Endothelial cell of umbilical vein (primary cell): Measurements from ENCODE around the gene GPR22. TPM values are rescaled to one million over a fixed set of nuclear protein-coding genes. Genes with fewer than 3 reads are reported as not detected.

Experiments used
- BruUV-seq: library from RNA; stranded (reverse); fragments of 400-500 nt; replicated peaks from 2 replicates; lab custom pipeline; 2021; lab: Mats Ljungman, UMichigan
- CTCF ChIA-PET: fragments of 300-600, 350-600 bp; sonication (Branson Sonifier 250); formaldehyde crosslinking; loops from one replicate; lab custom pipeline; 2021; ENCODE audit warnings: antibody characterized with exemption, inconsistent platforms; lab: Charles Lee
- POLR2A ChIA-PET: fragments of 300-600, 350-600 bp; sonication (Branson Sonifier 250); formaldehyde crosslinking; loops from one replicate; lab custom pipeline; 2021; ENCODE audit warnings: antibody characterized with exemption, inconsistent platforms; lab: Charles Lee
- DNase-seq: peaks from one replicate; pipeline ENCODE4 v3.0.0-alpha.2; 2011; ENCODE audit warnings: low read depth, low spot score
- FAIRE-seq: peaks from 2 replicates; lab custom pipeline; 2011; peaks lifted over from hg19 to GRCh38; lab: Jason Lieb, UNC
- H2AFZ ChIP-seq: 2 replicates; pipeline ENCODE4 v1.6.0; 2012; ENCODE audit warnings: low read depth, low read length, control low read depth, inconsistent platforms
- H3K27ac ChIP-seq: 2 replicates; pipeline ENCODE4 v1.5.1; 2011; ENCODE audit warnings: low read depth, mild to moderate bottlenecking, control low read depth, low read length, moderate library complexity; ENCODE audit not compliant: insufficient read depth
- H3K27me3 ChIP-seq, 2 experiments: 2 replicates each; pipeline versions ENCODE4 v1.6.0 to v1.6.1; 2011; ENCODE audit warnings: low read length in 2 of 2, mixed read lengths in 1 of 2; ENCODE audit not compliant: control insufficient read depth in 2 of 2, insufficient read depth in 2 of 2
- H3K36me3 ChIP-seq, 2 experiments: 2 replicates in 1 of 2; 3 replicates in 1 of 2; pipeline ENCODE4 v1.5.1; 2011; ENCODE audit warnings: low read length in 2 of 2, mild to moderate bottlenecking in 1 of 2, moderate library complexity in 1 of 2; ENCODE audit not compliant: control insufficient read depth in 2 of 2, insufficient read depth in 2 of 2; ENCODE audit errors: extremely low read depth in 1 of 2
- H3K4me1 ChIP-seq: 3 replicates; pipeline ENCODE4 v1.5.1; 2011; ENCODE audit warnings: mild to moderate bottlenecking, low read length; ENCODE audit not compliant: control insufficient read depth, insufficient read depth; ENCODE audit errors: extremely low read depth
- H3K4me2 ChIP-seq: 2 replicates; pipeline ENCODE4 v1.6.1; 2011; ENCODE audit warnings: low read length, control low read depth, mixed read lengths; ENCODE audit not compliant: insufficient read depth
- H3K4me3 ChIP-seq, 3 experiments: fragments of 200-600 bp in 1 of 3; sonication (generic), shearing (Covaris generic) in 1 of 3; replicated peaks in 1 of 3; 2 replicates each; pipeline ENCODE4 v1.5.1; 2011 to 2016; ENCODE audit warnings: control low read depth in 3 of 3, low read length in 3 of 3, mild to moderate bottlenecking in 2 of 3, inconsistent platforms in 1 of 3, low read depth in 1 of 3, moderate library complexity in 1 of 3; ENCODE audit not compliant: insufficient read depth in 1 of 3
- H3K79me2 ChIP-seq: 2 replicates; pipeline ENCODE4 v1.6.0; 2012; ENCODE audit warnings: low read length, inconsistent platforms; ENCODE audit not compliant: control insufficient read depth, insufficient read depth
- H3K9ac ChIP-seq: replicated peaks from 2 replicates; pipeline ENCODE3; 2011; ENCODE audit warnings: low read length, control low read depth; ENCODE audit not compliant: insufficient read depth; ENCODE audit errors: extremely low read depth
- H3K9me1 ChIP-seq: replicated peaks from 3 replicates; pipeline ENCODE4 v1.6.0; 2011; ENCODE audit warnings: mild to moderate bottlenecking, low read length; ENCODE audit not compliant: control insufficient read depth, insufficient read depth; ENCODE audit errors: extremely low read depth
- H3K9me3 ChIP-seq: replicated peaks from 2 replicates; pipeline ENCODE4 v1.5.1; 2012; ENCODE audit warnings: low read length, inconsistent platforms; ENCODE audit not compliant: control insufficient read depth, insufficient read depth
- H4K20me1 ChIP-seq: replicated peaks from 2 replicates; pipeline ENCODE3; 2011; ENCODE audit warnings: mild to moderate bottlenecking, low read length; ENCODE audit not compliant: control insufficient read depth, insufficient read depth; ENCODE audit errors: extremely low read depth
- EZH2 ChIP-seq: IDR thresholded peaks from 2 replicates; pipeline ENCODE4 v1.6.1; 2012; ENCODE audit warnings: borderline replicate concordance, low read depth, mild to moderate bottlenecking, moderate library complexity, low read length, inconsistent platforms; ENCODE audit not compliant: severe bottlenecking
- FOS ChIP-seq: IDR thresholded peaks from 2 replicates; pipeline ENCODE4 v1.6.1; 2011; ENCODE audit warnings: mild to moderate bottlenecking, low read length, moderate library complexity, borderline replicate concordance; ENCODE audit not compliant: insufficient read depth
- GATA2 ChIP-seq: IDR thresholded peaks from 2 replicates; pipeline ENCODE4 v1.7.0; 2011; ENCODE audit warnings: low read depth, mild to moderate bottlenecking, moderate library complexity, mixed read lengths, low read length; ENCODE audit not compliant: insufficient read length, insufficient read depth
- JUN ChIP-seq: IDR thresholded peaks from 2 replicates; pipeline ENCODE4 v1.6.1; 2011; ENCODE audit warnings: borderline replicate concordance, low read depth; ENCODE audit not compliant: insufficient read length, insufficient read depth
- MYC ChIP-seq: IDR thresholded peaks from one replicate; pipeline ENCODE4 v1.6.1; 2011; ENCODE audit warnings: mild to moderate bottlenecking, low read depth, low read length
- POLR2A ChIP-seq: IDR thresholded peaks from 2 replicates; pipeline ENCODE4 v1.6.1; 2012; ENCODE audit warnings: low read depth, mild to moderate bottlenecking, control low read depth, low read length
- POLR2AphosphoS5 ChIP-seq: IDR thresholded peaks from 2 replicates; pipeline ENCODE4 v1.6.1; 2012; ENCODE audit warnings: low read depth, mild to moderate bottlenecking, control low read depth, low read length, moderate library complexity; ENCODE audit not compliant: insufficient read depth
- dilution Hi-C: fragments of 300-500 bp; cut with MboI; formaldehyde crosslinking; loops from one replicate; pipeline ENCODE4 v1.15.0; 2019; ENCODE audit warnings: low sequenced_read_pairs; ENCODE audit not compliant: extremely low pct_ligation_motif_present
- intact Hi-C: fragments of 100-400 bp; cut with micrococcal nuclease; formaldehyde crosslinking; loops from one replicate; pipeline ENCODE4 v1.10.0; 2022
- polyA plus RNA-seq, 4 experiments: library from polyadenylated mRNA; depleted of rRNA in 3 of 4; stranded (reverse) in 3 of 4; unstranded in 1 of 4; fragments of >200 nt; gene quantifications; 2 replicates each; pipeline versions ENCODE4 v1.2.1 to v1.2.3, GENCODE V29; 2011 to 2012; ENCODE audit warnings: missing spikeins in 1 of 4
- total RNA-seq: library from RNA; stranded (reverse); gene quantifications from 2 replicates; pipeline ENCODE4 v1.2.3, GENCODE V29; 2021
- TF ChIP-seq, protein P1 (sequence below): IDR thresholded peaks from 2 replicates; pipeline ENCODE4 v1.6.1; 2011; ENCODE audit not compliant: insufficient read depth, insufficient read length
- TF ChIP-seq, protein P2 (sequence below), 2 donors: IDR thresholded peaks; 1 replicate in 1 of 2; 2 replicates in 1 of 2; pipeline ENCODE4 v1.5.1; 2011; ENCODE audit warnings: low read length in 2 of 2, mild to moderate bottlenecking in 2 of 2, moderate library complexity in 2 of 2, control low read depth in 1 of 2, inconsistent platforms in 1 of 2, low read depth in 1 of 2; ENCODE audit not compliant: insufficient read depth in 1 of 2; ENCODE audit errors: extremely low read depth in 1 of 2

Gene GPR22
- total and polyA plus RNA-seq, 2 donors (not counting 3 experiments of a cell fraction or from before 2014, with no cell fraction given): not detected

DNA sequence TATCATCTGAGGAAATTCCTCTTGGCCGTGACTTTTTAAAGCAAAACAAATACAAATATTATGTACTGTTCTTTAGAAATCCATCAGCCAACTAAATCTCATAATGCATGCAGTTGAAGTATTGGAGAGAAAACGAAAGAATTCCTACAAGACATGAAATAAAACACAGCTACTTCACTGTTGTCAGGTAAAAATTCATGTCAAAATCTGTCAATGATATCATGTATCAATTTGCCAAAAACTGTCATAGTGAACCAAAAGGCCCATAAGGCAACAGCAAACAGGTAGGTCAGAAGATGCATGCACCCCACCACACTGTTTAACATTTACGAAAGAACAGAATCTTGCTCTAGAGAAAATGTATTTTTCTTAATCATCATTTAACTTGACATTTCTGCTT lies 2.3 kb downstream of the GPR22 start:
- H3K79me2 ChIP-seq: no peaks in the 10 kb centered on the region
- no peak for DNase-seq
- no peak for FAIRE-seq
- H3K27ac ChIP-seq: no peak overlapping the region
- H3K9me3 ChIP-seq: no peaks in the 10 kb centered on the region
- peak overlapping the region; percentile 3 for H3K9ac ChIP-seq
- ChIA-PET CTCF (interaction anchor here (0.8 to 2.8 kb wide), 7 partner anchors 8 to 403 kb away, joined by 3 to 14 read pairs (median 4); no protein-coding TSS in a partner anchor), POLR2A (no interaction called here)
- H4K20me1 ChIP-seq: no peaks in the 10 kb centered on the region
- H3K9me1 ChIP-seq: no peaks in the 10 kb centered on the region
- H2AFZ ChIP-seq: no peak overlapping the region
- peaks cover 12% of the 10 kb centered on the region for H3K4me1 ChIP-seq
- dilution Hi-C loops (no loop called here), intact Hi-C loops (no loop called here)
- no TSS peak for BruUV-seq
- TF ChIP-seq MYC (no peak), GATA2 (no peak), POLR2A (no peak), EZH2 (no peak)
- TF ChIP-seq, protein P1, sequence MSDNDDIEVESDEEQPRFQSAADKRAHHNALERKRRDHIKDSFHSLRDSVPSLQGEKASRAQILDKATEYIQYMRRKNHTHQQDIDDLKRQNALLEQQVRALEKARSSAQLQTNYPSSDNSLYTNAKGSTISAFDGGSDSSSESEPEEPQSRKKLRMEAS: no peak
- H3K4me3 ChIP-seq: no peak overlapping the region
- no peaks in the 10 kb centered on the region for H3K27me3 ChIP-seq
- H3K4me2 ChIP-seq: peak overlapping the region; percentile 76
- H3K36me3 ChIP-seq: no peaks in the 10 kb centered on the region

DNA sequence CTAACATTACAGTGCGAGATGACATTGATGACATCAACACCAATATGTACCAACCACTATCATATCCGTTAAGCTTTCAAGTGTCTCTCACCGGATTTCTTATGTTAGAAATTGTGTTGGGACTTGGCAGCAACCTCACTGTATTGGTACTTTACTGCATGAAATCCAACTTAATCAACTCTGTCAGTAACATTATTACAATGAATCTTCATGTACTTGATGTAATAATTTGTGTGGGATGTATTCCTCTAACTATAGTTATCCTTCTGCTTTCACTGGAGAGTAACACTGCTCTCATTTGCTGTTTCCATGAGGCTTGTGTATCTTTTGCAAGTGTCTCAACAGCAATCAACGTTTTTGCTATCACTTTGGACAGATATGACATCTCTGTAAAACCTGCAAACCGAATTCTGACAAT lies 4.3 kb downstream of the GPR22 start:
- no peak for DNase-seq
- no peaks in the 10 kb centered on the region for H3K9me3 ChIP-seq
- no peak overlapping the region for H3K4me3 ChIP-seq
- no peak for FAIRE-seq
- H3K27me3 ChIP-seq: no peaks in the 10 kb centered on the region
- H3K79me2 ChIP-seq: no peaks in the 10 kb centered on the region
- CTCF ChIA-PET: interaction anchor here (2.4 kb wide), 1 partner anchor 77 kb away, joined by 5 read pairs; no protein-coding TSS in a partner anchor
- dilution Hi-C loops (no loop called here), intact Hi-C loops (no loop called here)
- no TSS peak for BruUV-seq
- H3K27ac ChIP-seq: no peak overlapping the region
- H3K36me3 ChIP-seq: no peaks in the 10 kb centered on the region
- no peak overlapping the region for H3K4me2 ChIP-seq
- H3K9ac ChIP-seq: no peak overlapping the region
- no peaks in the 10 kb centered on the region for H4K20me1 ChIP-seq
- no peaks in the 10 kb centered on the region for H3K9me1 ChIP-seq
- POLR2A ChIA-PET: no interaction called here
- H2AFZ ChIP-seq: no peak overlapping the region
- peaks cover 12% of the 10 kb centered on the region for H3K4me1 ChIP-seq
- no peak for TF ChIP-seq EZH2
- TF ChIP-seq, protein P2, sequence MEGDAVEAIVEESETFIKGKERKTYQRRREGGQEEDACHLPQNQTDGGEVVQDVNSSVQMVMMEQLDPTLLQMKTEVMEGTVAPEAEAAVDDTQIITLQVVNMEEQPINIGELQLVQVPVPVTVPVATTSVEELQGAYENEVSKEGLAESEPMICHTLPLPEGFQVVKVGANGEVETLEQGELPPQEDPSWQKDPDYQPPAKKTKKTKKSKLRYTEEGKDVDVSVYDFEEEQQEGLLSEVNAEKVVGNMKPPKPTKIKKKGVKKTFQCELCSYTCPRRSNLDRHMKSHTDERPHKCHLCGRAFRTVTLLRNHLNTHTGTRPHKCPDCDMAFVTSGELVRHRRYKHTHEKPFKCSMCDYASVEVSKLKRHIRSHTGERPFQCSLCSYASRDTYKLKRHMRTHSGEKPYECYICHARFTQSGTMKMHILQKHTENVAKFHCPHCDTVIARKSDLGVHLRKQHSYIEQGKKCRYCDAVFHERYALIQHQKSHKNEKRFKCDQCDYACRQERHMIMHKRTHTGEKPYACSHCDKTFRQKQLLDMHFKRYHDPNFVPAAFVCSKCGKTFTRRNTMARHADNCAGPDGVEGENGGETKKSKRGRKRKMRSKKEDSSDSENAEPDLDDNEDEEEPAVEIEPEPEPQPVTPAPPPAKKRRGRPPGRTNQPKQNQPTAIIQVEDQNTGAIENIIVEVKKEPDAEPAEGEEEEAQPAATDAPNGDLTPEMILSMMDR (IDR thresholded peaks at IDR 0.05; ENCODE audit: extremely low read depth in 1 of 2, insufficient read depth in 1 of 2, low read depth in 1 of 2, low read length in 2 of 2): no peak
- no peak for TF ChIP-seq JUN
- TF ChIP-seq MYC: no peak
- no peak for TF ChIP-seq POLR2AphosphoS5
- no peak for TF ChIP-seq FOS
- no peak for TF ChIP-seq POLR2A
- TF ChIP-seq GATA2: no peak
- TF ChIP-seq, protein P1: no peak
